ENCODE results near the gene STARD9. TPM values are rescaled to one million over a fixed set of nuclear protein-coding genes. Genes with fewer than 3 reads are reported as not detected.
"Not testable (repeated sequence)": the region's sequence is repeated elsewhere in the genome, so short reads cannot be mapped to it uniquely, and the experiment has no call there.

STARD9 gene
- total RNA-seq, 1 donor from 2014 or later, result 41.8 TPM

- DNase-seq, result no peak
Observed at GRCh38 chr15:42730536-42730935, 155.1 kb downstream of the STARD9 start.

GRCh38 chr15:42731461-42731860 lies 156.1 kb downstream of the STARD9 start:
- no peak for DNase-seq

GRCh38 chr15:42732095-42732827 lies 156.9 kb downstream of the STARD9 start:
- DNase-seq, result no peak

GRCh38 chr15:42733027-42733426 lies 157.6 kb downstream of the STARD9 start:
- DNase-seq, result no peak

GRCh38 chr15:42734076-42734672 lies 158.8 kb downstream of the STARD9 start:
- no peak for DNase-seq

GRCh38 chr15:42735382-42736165 lies 160.2 kb downstream of the STARD9 start:
- no peak for DNase-seq

GRCh38 chr15:42736178-42736792 lies 160.9 kb downstream of the STARD9 start:
- DNase-seq, result no peak

GRCh38 chr15:42736793-42737528 lies 161.6 kb downstream of the STARD9 start, which contains the start of gene CDAN1:
Gene CDAN1 (minus strand): TSS chr15:42737128. CDS start chr15:42737102, 26 bp downstream.
- peak; percentile 66 for DNase-seq

- DNase-seq, result peak; percentile 21
Observed at GRCh38 chr15:42737529-42738328, 162.3 kb downstream of the STARD9 start.

- no peak for DNase-seq
Observed at GRCh38 chr15:42741710-42742109, 166.3 kb downstream of the STARD9 start.

GRCh38 chr15:42742149-42742548 lies 166.7 kb downstream of the STARD9 start:
- DNase-seq, result no peak

GRCh38 chr15:42744195-42744594 lies 168.8 kb downstream of the STARD9 start:
- DNase-seq, result no peak

- DNase-seq, result no peak
Observed at GRCh38 chr15:42749266-42749665, 173.9 kb downstream of the STARD9 start.

- no peak for DNase-seq
Observed at GRCh38 chr15:42750306-42750705, 174.9 kb downstream of the STARD9 start.

GRCh38 chr15:42759093-42759492 lies 183.7 kb downstream of the STARD9 start:
- no peak for DNase-seq

- no peak for DNase-seq
Observed at GRCh38 chr15:42760759-42761158, 185.4 kb downstream of the STARD9 start.

GRCh38 chr15:42761813-42762212 lies 186.4 kb downstream of the STARD9 start:
- not testable (repeated sequence) for DNase-seq

- DNase-seq, result not testable (repeated sequence)
Observed at GRCh38 chr15:42764154-42764731, 188.8 kb downstream of the STARD9 start.

- not testable (repeated sequence) for DNase-seq
Observed at GRCh38 chr15:42766109-42766508, 190.7 kb downstream of the STARD9 start.

Measured in skin of body (tissue), 2 donors.